ENCODE results near the gene WNK2.

WNK2 gene

DNA sequence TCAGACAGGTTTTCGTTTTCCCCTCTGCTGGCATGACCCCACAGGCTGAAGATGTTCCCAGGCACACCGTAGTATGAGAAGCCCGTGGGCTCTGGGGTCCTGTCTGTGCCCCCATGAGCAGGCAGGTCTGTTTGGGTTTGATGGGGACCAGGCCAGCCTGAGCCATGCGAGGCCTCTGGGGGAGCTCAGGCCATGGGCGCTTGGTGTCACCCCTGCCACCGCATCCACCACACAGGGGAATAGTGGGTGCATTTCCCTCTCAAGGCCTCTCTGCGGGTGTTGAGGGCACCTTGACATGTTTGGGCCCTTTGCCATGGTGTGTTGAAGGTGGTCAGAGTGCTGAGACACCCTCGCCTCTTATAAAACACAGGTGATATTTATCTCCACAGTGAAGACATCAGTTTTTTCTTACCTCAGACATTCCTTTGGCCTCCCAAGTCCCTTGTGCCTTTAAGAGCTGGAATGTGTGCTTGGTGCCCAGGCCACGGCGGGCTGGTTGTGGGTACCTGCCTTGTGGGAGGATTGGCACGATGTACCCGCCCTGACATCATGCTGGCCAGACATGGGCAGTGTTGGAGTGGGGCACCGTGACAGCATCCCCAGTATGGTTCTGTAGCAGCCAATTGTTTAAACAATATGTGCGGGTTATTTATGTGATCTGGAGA, 68.3 kb downstream of the WNK2 start:
- Histone ChIP-seq H2AFZ (ENCODE audit: low read depth, low read length, severe bottlenecking) (no peak overlapping the region), H3K27ac (ENCODE audit: low read depth, low read length) (no peak overlapping the region)

DNA sequence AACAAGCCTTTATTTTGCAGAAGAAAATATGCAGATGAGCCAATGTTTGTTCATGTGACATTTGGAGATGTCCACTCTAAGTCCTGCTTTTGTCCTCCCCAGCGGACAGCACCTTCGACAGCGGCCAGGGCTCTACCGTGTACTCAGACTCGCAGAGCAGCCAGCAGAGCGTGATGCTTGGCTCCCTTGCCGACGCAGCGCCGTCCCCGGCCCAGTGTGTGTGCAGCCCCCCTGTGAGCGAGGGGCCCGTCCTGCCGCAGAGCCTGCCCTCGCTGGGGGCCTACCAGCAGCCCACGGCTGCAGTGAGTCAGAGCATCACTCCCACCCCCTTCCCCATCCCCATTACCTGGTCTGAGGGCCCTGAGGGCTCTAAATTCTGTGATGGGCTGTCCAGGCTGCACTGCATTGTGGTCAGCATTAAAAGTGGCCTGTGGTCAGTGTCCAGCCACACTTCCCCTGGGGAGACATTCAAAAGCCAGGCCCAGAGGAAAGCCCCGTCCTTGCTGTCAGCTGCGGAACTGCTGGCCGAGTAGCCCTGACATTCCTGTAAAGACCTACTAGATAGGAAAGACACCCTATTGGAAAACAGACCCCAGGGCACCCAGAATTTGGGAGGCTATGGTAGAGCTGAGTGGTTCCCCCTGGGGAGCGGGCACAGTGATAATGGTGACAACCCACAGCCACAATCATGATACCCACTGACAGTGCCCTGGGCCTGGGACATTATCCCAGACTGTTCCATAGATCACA, 69.0 kb downstream of the WNK2 start:
- Histone ChIP-seq H3K79me2 (ENCODE audit: insufficient read depth, low read length) (no peaks in the 10 kb centered on the region), H3K27me3 (ENCODE audit: low read length) (no peaks in the 10 kb centered on the region), H3K9me2 (replicated peaks; ENCODE audit: insufficient read depth, low read length) (no peaks in the 10 kb centered on the region), H3K4me3 (ENCODE audit: insufficient read depth, low read length, poor library complexity, severe bottlenecking) (no peak overlapping the region), H4K20me1 (ENCODE audit: low read depth, low read length) (no peaks in the 10 kb centered on the region), H3K4me2 (ENCODE audit: low read depth, low read length, poor library complexity, severe bottlenecking) (no peak overlapping the region), H3K9ac (ENCODE audit: low read length) (no peak overlapping the region), H3F3A (ENCODE audit: insufficient read depth) (no peaks in the 10 kb centered on the region), H2AFZ (ENCODE audit: low read depth, low read length, severe bottlenecking) (no peak overlapping the region), H3K9me3 (ENCODE audit: insufficient read depth, low read length) (no peaks in the 10 kb centered on the region), H3K27ac (ENCODE audit: low read depth, low read length) (no peak overlapping the region), H3K36me3 (ENCODE audit: low read length) (no peaks in the 10 kb centered on the region)
- TF ChIP-seq, protein P1, sequence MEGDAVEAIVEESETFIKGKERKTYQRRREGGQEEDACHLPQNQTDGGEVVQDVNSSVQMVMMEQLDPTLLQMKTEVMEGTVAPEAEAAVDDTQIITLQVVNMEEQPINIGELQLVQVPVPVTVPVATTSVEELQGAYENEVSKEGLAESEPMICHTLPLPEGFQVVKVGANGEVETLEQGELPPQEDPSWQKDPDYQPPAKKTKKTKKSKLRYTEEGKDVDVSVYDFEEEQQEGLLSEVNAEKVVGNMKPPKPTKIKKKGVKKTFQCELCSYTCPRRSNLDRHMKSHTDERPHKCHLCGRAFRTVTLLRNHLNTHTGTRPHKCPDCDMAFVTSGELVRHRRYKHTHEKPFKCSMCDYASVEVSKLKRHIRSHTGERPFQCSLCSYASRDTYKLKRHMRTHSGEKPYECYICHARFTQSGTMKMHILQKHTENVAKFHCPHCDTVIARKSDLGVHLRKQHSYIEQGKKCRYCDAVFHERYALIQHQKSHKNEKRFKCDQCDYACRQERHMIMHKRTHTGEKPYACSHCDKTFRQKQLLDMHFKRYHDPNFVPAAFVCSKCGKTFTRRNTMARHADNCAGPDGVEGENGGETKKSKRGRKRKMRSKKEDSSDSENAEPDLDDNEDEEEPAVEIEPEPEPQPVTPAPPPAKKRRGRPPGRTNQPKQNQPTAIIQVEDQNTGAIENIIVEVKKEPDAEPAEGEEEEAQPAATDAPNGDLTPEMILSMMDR (IDR thresholded peaks at IDR 0.05; ENCODE audit: insufficient read depth, low read length, poor library complexity, severe bottlenecking), result no peak
- no peak for TF ChIP-seq EZH2phosphoT487 (conservative IDR thresholded peaks at IDR 0.05; ENCODE audit: low read length)

More for the DNA sequence above, 68.3 kb downstream of the WNK2 start:
- H3K4me2 ChIP-seq (ENCODE audit: low read depth, low read length, poor library complexity, severe bottlenecking), result no peak overlapping the region
- H3K9me3 ChIP-seq (ENCODE audit: insufficient read depth, low read length), result no peaks in the 10 kb centered on the region
- no peaks in the 10 kb centered on the region for H4K20me1 ChIP-seq (ENCODE audit: low read depth, low read length)
- no peak overlapping the region for H3K9ac ChIP-seq (ENCODE audit: low read length)
- TF ChIP-seq, protein P1 (IDR thresholded peaks at IDR 0.05; ENCODE audit: insufficient read depth, low read length, poor library complexity, severe bottlenecking), result no peak
- TF ChIP-seq EZH2phosphoT487 (conservative IDR thresholded peaks at IDR 0.05; ENCODE audit: low read length), result no peak
- H3F3A ChIP-seq (ENCODE audit: insufficient read depth), result no peaks in the 10 kb centered on the region
- no peaks in the 10 kb centered on the region for H3K36me3 ChIP-seq (ENCODE audit: low read length)
- no peaks in the 10 kb centered on the region for H3K27me3 ChIP-seq (ENCODE audit: low read length)
- no peaks in the 10 kb centered on the region for H3K9me2 ChIP-seq (replicated peaks; ENCODE audit: insufficient read depth, low read length)
- H3K4me3 ChIP-seq (ENCODE audit: insufficient read depth, low read length, poor library complexity, severe bottlenecking), result no peak overlapping the region
- H3K79me2 ChIP-seq (ENCODE audit: insufficient read depth, low read length), result no peaks in the 10 kb centered on the region

DNA sequence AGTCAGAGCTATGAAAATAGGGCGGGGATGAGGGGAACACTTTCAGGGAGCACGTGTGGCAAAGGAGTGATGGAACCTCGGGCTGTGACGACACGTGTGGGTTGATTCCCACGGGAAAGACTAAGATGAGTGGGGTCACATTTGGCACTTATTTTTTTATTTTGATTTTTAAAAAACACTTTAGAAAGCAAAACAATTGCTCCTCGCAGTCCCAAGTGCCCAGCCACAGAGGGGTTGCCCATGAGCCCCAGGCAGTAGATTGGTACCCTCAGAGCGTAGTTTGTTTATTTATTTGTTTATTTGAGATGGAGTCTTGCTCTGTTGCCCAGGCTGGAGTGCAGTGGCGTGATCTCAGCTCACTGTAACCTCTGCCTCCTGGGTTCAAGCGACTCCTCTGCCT, 69.7 kb downstream of the WNK2 start:
- Histone ChIP-seq H3F3A (ENCODE audit: insufficient read depth) (no peaks in the 10 kb centered on the region), H3K9me3 (ENCODE audit: insufficient read depth, low read length) (no peaks in the 10 kb centered on the region), H3K27ac (ENCODE audit: low read depth, low read length) (no peak overlapping the region), H3K4me2 (ENCODE audit: low read depth, low read length, poor library complexity, severe bottlenecking) (no peak overlapping the region), H3K79me2 (ENCODE audit: insufficient read depth, low read length) (no peaks in the 10 kb centered on the region), H2AFZ (ENCODE audit: low read depth, low read length, severe bottlenecking) (no peak overlapping the region), H4K20me1 (ENCODE audit: low read depth, low read length) (no peaks in the 10 kb centered on the region), H3K9me2 (replicated peaks; ENCODE audit: insufficient read depth, low read length) (no peaks in the 10 kb centered on the region), H3K36me3 (ENCODE audit: low read length) (no peaks in the 10 kb centered on the region), H3K4me3 (ENCODE audit: insufficient read depth, low read length, poor library complexity, severe bottlenecking) (no peak overlapping the region), H3K27me3 (ENCODE audit: low read length) (no peaks in the 10 kb centered on the region), H3K9ac (ENCODE audit: low read length) (no peak overlapping the region)
- TF ChIP-seq, protein P1 (IDR thresholded peaks at IDR 0.05; ENCODE audit: insufficient read depth, low read length, poor library complexity, severe bottlenecking), result no peak
